ENCODE data around the gene TEX19. TPM values are rescaled to one million over a fixed set of nuclear protein-coding genes. Genes with fewer than 3 reads are reported as not detected.

TEX19 gene
- total RNA-seq, 1 donor from 2014 or later = not detected

DNA sequence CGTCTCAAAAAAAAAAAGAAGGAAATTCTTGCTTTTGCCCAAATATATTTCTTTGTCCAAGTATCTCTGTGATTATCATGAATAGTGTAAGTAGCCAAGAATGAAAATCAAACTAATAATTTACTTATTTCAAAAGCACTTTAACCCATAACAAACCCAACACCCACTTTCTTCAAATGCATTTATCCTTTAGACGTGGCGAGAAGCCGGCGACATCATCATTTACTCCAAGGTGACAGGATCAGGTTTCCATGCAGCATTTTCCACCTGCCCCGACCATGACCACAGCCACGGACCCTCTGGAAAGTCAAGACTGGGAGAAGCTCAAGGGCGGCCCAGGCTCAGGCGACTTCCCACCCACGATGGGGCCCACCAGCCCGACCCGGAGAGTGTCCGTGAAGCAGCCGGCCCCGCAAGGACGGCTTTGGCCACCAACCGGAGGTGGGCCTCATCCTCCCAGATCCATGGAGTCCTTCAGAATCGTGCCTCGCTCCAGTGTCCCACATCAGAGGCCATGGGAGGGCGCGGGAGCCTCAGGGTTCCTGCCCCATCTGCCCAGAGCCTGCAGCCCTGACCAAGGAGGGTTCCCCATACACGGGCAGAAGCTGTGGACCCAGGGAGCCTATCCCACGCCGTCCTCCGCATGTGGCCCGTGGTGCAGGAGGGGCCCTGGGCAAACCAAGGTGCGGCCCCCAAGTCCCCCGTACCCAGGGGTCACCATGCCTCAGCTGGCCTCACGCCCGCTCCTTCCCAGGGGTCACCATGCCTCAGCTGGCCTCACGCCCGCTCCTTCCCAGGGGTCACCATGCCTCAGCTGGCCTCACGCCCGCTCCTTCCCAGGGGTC, 31.2 kb downstream of the TEX19 start:
- no peak for FAIRE-seq
- Histone ChIP-seq H3K4me3 (ENCODE audit: low read depth, low read length) (no peak overlapping the region), H3K27me3 (ENCODE audit: control insufficient read depth, insufficient read depth, low read length) (peaks cover 2% of the 10 kb centered on the region), H3K36me3 (ENCODE audit: control insufficient read depth, insufficient read depth, low read length) (peaks cover 3% of the 10 kb centered on the region)
- TF ChIP-seq, protein P1, sequence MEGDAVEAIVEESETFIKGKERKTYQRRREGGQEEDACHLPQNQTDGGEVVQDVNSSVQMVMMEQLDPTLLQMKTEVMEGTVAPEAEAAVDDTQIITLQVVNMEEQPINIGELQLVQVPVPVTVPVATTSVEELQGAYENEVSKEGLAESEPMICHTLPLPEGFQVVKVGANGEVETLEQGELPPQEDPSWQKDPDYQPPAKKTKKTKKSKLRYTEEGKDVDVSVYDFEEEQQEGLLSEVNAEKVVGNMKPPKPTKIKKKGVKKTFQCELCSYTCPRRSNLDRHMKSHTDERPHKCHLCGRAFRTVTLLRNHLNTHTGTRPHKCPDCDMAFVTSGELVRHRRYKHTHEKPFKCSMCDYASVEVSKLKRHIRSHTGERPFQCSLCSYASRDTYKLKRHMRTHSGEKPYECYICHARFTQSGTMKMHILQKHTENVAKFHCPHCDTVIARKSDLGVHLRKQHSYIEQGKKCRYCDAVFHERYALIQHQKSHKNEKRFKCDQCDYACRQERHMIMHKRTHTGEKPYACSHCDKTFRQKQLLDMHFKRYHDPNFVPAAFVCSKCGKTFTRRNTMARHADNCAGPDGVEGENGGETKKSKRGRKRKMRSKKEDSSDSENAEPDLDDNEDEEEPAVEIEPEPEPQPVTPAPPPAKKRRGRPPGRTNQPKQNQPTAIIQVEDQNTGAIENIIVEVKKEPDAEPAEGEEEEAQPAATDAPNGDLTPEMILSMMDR (IDR thresholded peaks at IDR 0.05; ENCODE audit: insufficient read depth, low read length, severe bottlenecking) = no peak
- no peak for DNase-seq (ENCODE audit: low read depth)

- Histone ChIP-seq H3K36me3 (ENCODE audit: control insufficient read depth, insufficient read depth, low read length) (peaks cover 3% of the 10 kb centered on the region), H3K4me3 (ENCODE audit: low read depth, low read length) (no peak overlapping the region), H3K27me3 (ENCODE audit: control insufficient read depth, insufficient read depth, low read length) (peaks cover 2% of the 10 kb centered on the region)
- DNase-seq (ENCODE audit: low read depth) = no peak
- TF ChIP-seq, protein P1 (IDR thresholded peaks at IDR 0.05; ENCODE audit: insufficient read depth, low read length, severe bottlenecking) = no peak
- FAIRE-seq = no peak
These were observed 31.9 kb downstream of the TEX19 start for GRCh38 chr17:82390860-82391435.

GRCh38 chr17:82391496-82392066, 32.5 kb downstream of the TEX19 start:
- Histone ChIP-seq H3K27me3 (ENCODE audit: control insufficient read depth, insufficient read depth, low read length) (peaks cover 2% of the 10 kb centered on the region), H3K4me3 (ENCODE audit: low read depth, low read length) (no peak overlapping the region), H3K36me3 (ENCODE audit: control insufficient read depth, insufficient read depth, low read length) (peaks cover 3% of the 10 kb centered on the region)
- FAIRE-seq (no peak), DNase-seq (ENCODE audit: low read depth) (no peak)
- TF ChIP-seq, protein P1 (IDR thresholded peaks at IDR 0.05; ENCODE audit: insufficient read depth, low read length, severe bottlenecking) = no peak

DNA sequence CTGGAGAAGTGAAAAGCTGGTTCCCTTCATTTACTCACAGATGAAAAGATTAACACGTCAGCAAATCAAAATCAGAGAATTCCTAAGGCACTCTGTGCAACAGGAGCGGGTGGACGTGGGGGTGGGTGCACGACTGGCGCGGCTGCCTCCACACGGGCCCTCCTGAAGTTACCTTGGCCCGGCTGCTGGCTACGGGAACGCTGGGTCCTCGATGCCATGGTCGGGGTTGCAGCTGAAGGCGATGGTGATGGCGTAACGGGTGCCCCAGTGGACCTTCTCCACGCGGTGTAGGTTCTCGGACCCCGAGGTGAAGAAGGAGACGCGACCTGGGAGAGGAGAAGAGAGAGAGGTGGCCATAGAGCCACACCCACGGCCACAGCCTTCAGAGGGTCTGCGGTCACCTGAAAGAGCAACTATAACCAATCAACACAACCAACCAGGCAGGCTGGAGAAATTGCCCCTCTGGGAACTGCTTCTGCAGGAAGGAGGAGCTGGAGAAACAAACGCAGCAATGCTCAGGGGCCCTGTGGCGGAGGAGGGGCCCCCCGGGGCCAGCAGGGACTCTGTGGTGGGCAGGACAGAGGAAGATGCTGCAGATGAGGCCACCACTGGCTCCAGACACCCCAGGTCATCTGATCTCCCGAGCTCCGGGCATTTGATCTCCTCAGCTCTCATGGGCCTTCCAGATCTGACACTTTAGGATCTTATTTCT, 33.3 kb downstream of the TEX19 start:
- FAIRE-seq (no peak), DNase-seq (ENCODE audit: low read depth) (no peak)
- Histone ChIP-seq H3K27me3 (ENCODE audit: control insufficient read depth, insufficient read depth, low read length) (peaks cover 2% of the 10 kb centered on the region), H3K4me3 (ENCODE audit: low read depth, low read length) (no peak overlapping the region), H3K36me3 (ENCODE audit: control insufficient read depth, insufficient read depth, low read length) (peaks cover 3% of the 10 kb centered on the region)
- TF ChIP-seq, protein P1 (IDR thresholded peaks at IDR 0.05; ENCODE audit: insufficient read depth, low read length, severe bottlenecking) = no peak

- DNase-seq (ENCODE audit: low read depth) (no peak), FAIRE-seq (no peak)
- Histone ChIP-seq H3K27me3 (ENCODE audit: control insufficient read depth, insufficient read depth, low read length) (no peaks in the 10 kb centered on the region), H3K36me3 (ENCODE audit: control insufficient read depth, insufficient read depth, low read length) (peaks cover 3% of the 10 kb centered on the region), H3K4me3 (ENCODE audit: low read depth, low read length) (no peak overlapping the region)
- TF ChIP-seq, protein P1 (IDR thresholded peaks at IDR 0.05; ENCODE audit: insufficient read depth, low read length, severe bottlenecking) = no peak
These were observed 33.9 kb downstream of the TEX19 start for GRCh38 chr17:82392941-82393340.

Measured in bronchial epithelial cell (primary cell).